OCI-M1 (cell line): ENCODE results near the gene FAM98C.

Experiments
- DNase-seq: peaks from one replicate; lab custom pipeline; 2025; lab: John Stamatoyannopoulos, UW

The FAM98C gene

DNA sequence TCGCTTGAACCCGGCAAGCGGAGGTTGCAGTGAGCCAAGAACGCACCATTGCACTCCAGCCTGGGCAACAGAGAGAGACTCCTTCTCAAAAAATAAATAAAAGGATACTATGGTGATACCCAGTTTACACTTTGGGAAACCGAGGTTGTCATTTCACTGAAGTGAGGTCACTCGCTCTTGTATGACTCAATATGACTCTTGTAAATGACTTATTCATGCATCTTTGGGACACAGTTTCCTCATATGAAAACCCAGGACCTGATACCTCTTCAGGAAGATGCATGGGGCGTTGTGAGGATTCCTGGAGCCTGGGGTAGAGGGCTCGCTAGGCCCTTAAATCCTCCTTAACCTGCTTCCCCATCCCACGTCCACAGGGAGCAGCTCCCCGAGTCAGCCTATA lies 24.0 kb upstream of the FAM98C start:
- no peak for DNase-seq

DNA sequence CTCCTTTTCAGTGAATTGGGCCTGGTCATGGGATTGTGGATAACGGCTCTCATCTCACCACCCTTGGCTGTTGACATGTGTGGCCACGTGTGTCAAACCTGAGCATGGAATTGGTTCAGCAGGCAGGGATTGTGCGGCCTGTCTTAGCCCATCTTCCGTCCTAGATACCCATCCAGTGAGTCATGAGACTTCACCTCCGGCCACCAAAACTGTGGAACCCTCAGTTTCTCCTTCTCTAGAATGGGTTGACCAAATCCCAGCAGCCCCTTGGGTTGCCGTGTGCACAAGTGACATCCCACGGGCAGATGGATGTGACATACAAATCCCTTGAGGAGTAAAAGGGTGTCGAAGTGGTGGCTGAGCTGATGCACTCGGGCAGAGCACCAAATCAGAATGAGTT lies 21.8 kb upstream of the FAM98C start:
- no peak for DNase-seq

GRCh38 chr19:38383184-38383583 lies 19.7 kb upstream of the FAM98C start:
- no peak for DNase-seq

DNA sequence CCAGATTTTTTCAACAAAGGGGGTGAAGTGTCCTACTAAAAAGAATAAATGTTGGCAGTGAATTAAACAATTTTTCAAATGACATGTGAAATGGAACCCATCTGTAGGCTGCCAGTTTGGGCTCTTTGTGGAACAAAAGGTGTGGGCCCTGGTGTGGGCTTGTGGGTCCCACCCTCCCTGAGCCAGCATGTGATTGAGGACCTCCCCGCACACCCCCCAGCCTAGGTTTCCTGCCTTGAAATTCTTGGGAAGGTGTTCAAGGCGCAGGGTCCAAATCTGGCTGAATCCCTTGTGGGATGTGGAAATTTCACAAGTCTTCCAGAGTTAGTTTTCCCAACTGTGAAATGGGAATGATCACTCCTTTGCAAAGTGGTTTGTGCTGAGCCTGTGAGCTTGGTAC lies 19.1 kb upstream of the FAM98C start:
- no peak for DNase-seq

DNA sequence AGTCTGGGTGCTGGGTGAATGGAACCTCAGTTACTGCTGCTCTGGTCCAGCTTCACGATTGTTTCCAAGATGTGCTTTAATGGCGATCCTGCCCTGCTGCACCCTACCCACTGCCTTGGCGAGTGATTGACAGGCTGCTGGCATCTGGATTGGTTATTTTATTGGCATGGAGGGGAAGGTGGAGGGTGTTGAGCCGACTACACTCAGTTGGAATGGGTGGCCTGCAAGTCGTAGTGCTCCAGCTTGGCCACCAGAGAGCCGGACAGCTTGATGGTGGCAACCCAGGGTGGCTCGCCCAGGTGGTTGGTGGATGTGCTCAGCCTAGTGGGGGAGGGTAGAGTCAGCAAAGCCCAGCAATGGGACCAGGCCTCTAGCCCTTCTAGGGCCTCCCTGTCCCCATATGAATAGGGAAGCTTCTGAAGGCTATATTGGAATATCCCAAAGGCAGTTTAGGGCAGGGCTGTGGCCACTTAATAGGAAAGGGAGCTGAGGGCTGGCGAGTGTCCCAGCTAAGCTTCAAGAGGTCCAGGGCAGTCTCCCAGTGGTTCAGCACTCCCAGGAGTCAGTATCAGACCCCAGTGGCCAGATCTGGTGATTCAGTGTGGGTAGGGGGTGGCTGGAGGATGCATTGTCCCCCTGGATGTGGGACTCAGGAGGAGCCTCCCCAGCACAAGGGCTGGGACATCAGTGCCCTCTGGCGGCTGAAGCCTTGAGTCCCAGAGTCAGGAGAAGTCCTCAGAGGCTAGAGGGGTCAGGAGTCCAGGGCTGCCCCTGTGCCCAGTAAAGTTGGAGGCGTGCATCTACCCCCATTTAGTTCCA lies 18.5 kb upstream of the FAM98C start:
- DNase-seq: peak; percentile 35

DNA sequence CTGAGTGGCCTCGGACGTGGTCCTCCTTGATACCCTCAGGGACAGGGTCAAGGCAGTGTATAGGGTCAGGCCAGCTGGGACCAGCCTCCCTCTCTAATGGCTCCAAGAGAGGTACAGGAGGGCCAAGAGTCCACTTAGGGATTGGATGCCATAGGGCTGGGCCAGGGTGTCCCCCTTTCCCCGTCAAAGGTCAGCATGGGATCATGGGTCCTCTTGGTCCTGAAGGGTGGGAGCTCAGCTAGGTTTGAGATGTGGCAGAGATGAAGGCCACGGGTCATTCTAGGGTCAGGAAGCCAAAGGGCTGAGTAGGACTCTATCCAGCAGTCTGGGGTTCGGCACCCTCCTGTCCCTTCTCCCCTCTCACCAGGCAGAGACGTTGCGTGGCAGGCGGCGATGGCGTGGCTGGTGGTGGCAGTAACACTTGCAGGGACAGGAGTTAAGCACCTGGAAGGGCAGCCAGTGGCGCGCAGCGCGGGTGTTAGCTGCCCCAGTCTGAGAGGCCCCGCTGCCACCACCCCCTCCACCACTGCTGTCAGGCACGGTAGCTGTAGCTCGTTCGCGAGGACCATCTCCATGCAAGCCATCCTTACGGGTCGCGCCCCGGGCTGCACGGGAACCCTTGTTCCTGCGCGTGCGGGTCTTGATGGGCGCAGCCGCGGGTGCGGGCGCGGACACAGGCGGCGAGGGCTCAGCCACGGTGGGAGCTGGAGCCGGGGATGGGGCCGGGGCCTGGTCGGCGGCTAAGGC lies 17.7 kb upstream of the FAM98C start:
- DNase-seq: no peak

GRCh38 chr19:38385804-38386257 lies 17.1 kb upstream of the FAM98C start:
- no peak for DNase-seq

DNA sequence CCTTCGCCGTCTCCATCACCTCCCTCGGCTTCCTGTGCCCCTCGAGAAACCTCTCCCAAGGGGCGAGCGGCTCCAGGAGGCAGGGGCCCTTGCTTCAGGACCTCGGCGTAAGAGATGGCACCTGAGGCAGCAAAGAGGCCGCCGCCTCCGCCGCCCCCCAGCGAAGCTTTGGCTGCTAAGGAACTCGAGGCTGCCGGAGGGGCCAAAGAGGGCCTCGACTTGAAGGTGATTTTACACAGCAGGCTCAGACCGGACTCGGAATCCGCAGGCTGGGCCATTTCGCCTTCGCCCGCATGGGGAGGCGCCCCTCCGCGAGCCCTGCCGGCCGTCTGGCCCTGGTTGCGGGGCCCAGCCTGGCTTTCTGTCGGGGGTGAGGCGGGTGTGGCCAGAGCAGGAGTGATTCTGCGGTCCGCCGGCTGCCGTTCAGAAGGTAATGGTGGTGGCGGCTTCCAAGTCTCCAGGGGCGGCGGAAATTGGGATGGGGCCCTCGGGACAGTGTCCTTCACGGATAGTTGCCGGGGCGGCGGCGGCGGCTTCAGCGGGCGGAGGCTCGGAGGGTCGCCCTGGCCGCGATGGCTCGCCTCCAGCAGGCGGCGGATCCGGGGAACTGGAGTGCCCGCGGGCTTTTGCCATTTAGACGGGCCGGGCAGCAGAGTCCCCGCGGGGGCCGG lies 16.5 kb upstream of the FAM98C start:
- DNase-seq: no peak

GRCh38 chr19:38386971-38387549 lies 15.8 kb upstream of the FAM98C start:
- DNase-seq: peak; percentile 84

GRCh38 chr19:38387550-38388348 lies 15.1 kb upstream of the FAM98C start, which contains the start of gene GGN:
Gene GGN (minus strand): TSS chr19:38388034. CDS start chr19:38387261, 773 bp downstream.
- DNase-seq: peak; percentile 90

GRCh38 chr19:38388349-38389100 lies 14.4 kb upstream of the FAM98C start, which contains the start of gene SPRED3:
Gene SPRED3 (plus strand): TSS chr19:38388697. CDS start chr19:38390303, 1,606 bp downstream.
- no peak for DNase-seq

DNA sequence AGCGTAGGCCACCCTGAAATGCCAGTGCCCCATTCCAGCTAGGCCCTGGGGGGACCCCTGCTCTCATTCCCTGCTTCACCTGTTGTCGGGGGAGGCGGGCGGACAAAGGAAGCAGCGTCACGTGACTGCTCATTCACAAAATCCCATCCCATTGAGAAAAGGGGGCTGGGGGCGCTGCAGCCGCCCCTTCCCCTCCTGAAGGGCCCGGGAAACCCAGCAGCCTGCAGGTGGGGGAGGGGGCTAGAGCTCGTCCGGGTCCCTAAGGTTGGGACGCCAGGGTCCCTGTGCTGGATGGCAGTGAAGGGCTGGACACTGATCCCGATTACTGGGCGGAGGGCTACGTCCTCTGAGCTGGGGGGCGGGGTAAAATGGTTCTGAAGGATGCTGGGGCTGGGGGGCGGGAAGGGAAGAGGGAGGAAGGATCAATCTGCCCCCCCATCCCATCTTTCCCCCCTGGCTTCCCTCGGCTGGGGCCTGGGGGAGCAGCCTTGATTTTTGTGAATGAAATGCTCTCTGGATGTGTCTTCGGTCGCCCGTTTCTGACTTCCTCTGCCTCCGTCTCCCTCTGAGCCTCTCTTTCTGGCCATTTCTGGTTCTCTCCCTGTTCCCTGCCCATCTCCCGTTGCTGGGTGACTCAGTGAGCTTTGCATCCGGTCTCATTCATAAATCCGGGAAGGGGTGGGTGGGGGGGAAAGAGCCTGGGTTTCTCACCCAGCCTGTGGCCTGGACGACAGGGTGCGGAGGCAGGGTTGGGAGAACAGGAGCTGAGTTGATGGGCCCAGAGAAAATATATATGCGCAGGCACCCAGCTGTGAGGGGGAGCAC lies 13.6 kb upstream of the FAM98C start:
- DNase-seq: no peak

DNA sequence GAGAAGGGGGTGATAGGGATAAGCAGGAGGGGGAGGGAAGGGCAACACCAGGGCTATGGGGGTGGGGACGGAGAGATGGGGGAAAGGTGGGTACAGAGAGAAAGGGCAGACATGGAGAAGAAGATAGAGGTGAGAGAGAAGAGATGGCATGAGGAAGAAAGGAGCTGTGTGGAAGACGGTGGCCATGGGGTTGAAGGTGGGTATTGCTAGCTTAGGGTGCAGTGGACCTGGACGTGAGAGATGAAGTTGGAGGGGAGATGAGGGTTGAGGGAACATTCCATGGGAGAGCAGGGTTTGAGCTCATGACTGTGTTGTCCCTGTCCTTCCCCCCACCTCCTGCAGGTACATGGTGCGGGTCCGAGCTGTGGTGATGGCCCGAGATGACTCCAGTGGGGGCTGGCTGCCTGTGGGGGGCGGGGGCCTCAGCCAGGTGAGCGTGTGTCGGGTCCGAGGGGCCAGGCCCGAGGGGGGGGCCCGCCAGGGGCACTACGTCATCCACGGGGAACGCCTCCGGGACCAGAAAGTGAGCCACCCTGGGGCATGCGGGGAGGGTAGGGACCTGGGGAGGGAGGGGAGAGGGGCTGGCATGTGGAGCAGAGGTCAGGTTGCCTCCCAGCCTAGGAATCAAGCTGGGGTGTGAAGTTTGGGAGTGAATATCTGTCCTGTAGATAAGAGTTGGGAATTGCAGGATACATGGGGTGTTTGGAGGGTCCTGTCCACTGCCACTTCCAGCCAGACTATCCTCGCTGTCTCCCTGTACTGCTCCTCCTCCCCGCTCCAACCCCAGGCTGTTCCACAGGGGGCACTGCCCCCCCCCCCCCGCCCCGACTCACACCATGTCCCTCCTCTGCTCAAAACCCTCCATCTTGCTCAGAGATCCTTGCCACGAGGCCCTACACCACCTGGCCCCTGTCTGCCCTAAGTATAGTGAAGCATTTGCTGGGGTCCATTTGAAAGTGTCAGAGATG lies 12.7 kb upstream of the FAM98C start:
- no peak for DNase-seq

GRCh38 chr19:38391911-38392464 lies 10.9 kb upstream of the FAM98C start:
- no peak for DNase-seq

DNA sequence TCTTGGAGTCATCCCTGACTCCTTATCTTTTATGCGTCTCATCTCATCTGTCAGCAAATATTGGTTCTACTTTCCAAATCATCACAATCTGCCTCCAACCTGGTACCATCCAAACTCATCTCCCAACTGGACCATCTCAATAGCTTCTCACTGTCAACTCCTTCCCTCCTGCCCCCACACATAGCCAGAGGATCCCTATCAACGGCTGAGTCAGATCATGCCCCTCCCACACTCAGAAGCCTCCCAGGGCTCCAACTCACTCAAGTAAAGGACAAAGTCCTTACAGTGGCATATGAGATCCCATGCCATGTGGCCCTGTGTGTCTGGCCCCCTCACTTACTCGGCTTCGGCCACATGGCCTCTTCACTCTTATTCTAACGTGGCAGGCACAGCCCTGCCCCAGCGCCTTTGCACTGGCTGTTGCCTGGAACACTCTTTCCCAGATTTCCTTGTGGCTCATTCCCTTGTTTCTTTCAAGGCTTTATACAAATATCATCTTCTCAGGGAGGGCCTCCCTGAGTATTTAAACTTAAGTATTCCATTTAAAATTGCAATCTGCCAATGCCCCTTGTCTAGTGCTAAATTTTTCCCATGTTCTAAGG lies 10.1 kb upstream of the FAM98C start:
- peak; percentile 69 for DNase-seq

DNA sequence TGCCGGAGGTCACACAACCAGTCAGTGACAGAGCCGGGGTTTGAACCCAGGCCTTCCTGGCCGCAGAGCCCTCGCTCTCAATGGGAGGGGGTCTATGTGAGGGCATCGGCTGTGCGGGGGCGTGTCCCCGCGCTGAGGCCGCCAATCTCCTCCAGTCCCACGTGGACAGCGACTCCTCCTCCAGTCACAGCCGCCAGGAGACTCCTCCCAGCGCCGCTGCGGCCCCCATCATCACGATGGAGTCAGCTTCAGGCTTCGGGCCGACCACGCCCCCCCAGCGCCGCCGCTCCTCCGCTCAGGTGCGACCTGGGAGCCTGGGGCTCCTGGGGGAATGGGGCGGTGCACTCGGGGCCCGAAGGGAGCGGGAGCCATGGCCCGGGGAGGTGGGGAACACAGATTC lies 8.4 kb upstream of the FAM98C start:
- no peak for DNase-seq

DNA sequence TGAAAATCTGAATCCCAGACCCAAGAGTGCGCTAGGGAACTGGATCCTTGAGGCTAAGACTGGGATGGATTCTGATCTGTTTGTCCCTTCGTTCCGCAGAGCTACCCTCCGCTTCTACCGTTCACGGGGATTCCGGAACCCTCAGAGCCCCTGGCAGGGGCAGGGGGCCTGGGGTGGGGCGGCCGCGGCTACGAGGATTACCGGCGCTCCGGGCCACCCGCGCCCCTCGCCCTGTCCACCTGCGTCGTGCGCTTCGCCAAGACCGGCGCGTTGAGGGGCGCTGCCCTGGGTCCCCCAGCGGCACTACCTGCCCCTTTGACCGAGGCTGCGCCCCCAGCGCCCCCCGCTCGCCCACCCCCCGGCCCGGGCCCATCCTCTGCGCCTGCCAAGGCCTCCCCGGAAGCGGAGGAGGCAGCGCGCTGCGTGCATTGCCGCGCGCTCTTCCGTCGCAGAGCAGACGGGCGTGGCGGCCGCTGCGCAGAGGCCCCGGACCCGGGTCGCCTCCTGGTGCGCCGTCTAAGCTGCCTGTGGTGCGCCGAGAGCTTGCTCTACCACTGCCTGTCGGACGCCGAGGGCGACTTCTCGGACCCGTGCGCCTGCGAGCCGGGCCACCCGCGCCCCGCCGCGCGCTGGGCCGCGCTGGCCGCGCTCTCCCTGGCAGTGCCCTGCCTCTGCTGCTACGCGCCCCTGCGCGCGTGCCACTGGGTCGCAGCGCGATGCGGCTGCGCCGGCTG lies 7.3 kb upstream of the FAM98C start:
- DNase-seq: no peak
